K562 (cell line): ENCODE data around the gene OSBPL3. TPM values are rescaled to one million over a fixed set of nuclear protein-coding genes. Genes with fewer than 3 reads are reported as not detected.
A peak's percentile ranks its signal among the peaks of the same experiment; 100 is the strongest.

Experiments used
- AFF1 ChIP-seq, 2 experiments: fragments of 450-650 bp; IDR thresholded peaks; 2 replicates each; pipeline ENCODE4 v1.6.1; 2018; ENCODE audit warnings: mild to moderate bottlenecking in 2 of 2, low read depth in 1 of 2; ENCODE audit not compliant: partially characterized antibody in 2 of 2
- JUN ChIP-seq, 2 experiments: sonication (generic) in 1 of 2; formaldehyde crosslinking in 1 of 2; IDR thresholded peaks; 2 replicates each; pipeline versions ENCODE4 v1.6.1 to v1.8.0; 2012 to 2022; ENCODE audit warnings: borderline replicate concordance in 2 of 2, mild to moderate bottlenecking in 2 of 2, improper control_type of control experiment in 1 of 2, low read depth in 1 of 2, low read length in 1 of 2, missing genetic modification reagents in 1 of 2
- POLR2G ChIP-seq: fragments of 200-400 bp; formaldehyde crosslinking; IDR thresholded peaks from 2 replicates; pipeline ENCODE4 v1.6.1; 2017; ENCODE audit warnings: low read depth, mild to moderate bottlenecking, antibody characterized with exemption, low read length, moderate library complexity
- POLR3A ChIP-seq: IDR thresholded peaks from 2 replicates; pipeline ENCODE4 v1.6.1; 2011; ENCODE audit warnings: borderline replicate concordance, mild to moderate bottlenecking, moderate library complexity; ENCODE audit not compliant: insufficient read length, insufficient read depth; ENCODE audit errors: extremely low read depth
- SMARCA5 ChIP-seq: fragments of 450-650 bp; IDR thresholded peaks from 2 replicates; pipeline ENCODE4 v1.6.1; 2016
- SP1 ChIP-seq: sonication (generic); formaldehyde crosslinking; IDR thresholded peaks from 2 replicates; pipeline ENCODE4 v1.8.1; 2022; ENCODE audit warnings: mild to moderate bottlenecking, missing genetic modification reagents
- ZBED1 ChIP-seq: IDR thresholded peaks from 2 replicates; pipeline ENCODE4 v1.6.1; 2014
- ZBTB1 ChIP-seq: sonication (generic); formaldehyde crosslinking; IDR thresholded peaks from 2 replicates; pipeline ENCODE4 v1.8.1; 2023; ENCODE audit warnings: missing genetic modification reagents, low read depth, mild to moderate bottlenecking, borderline replicate concordance
- ZFPM2 ChIP-seq: fragments of 250-450 bp; sonication (Bioruptor Pico); IDR thresholded peaks from 2 replicates; pipeline ENCODE4 v1.5.1; 2022; ENCODE audit warnings: mild to moderate bottlenecking
- ZNF324 ChIP-seq: fragments of 250-450 bp; sonication (Bioruptor Pico); IDR thresholded peaks from 2 replicates; pipeline ENCODE4 v1.4.0; 2020; ENCODE audit warnings: mild to moderate bottlenecking
- ZNF507 ChIP-seq: conservative IDR thresholded peaks from 2 replicates; pipeline ENCODE4 v1.6.1; 2017; ENCODE audit warnings: missing genetic modification characterization, missing compliant biosample characterization
- polyA plus RNA-seq, 8 experiments: library from polyadenylated mRNA; depleted of rRNA in 4 of 8; stranded (reverse) in 5 of 8; unstranded in 3 of 8; fragments of >200 nt; fragmentation: Nextera tagmentation in 2 of 8; fragmentation: Illumina TruSeq in 1 of 8; extraction: Ambion mirVana in 2 of 8; extraction: Trizol in 1 of 8; gene quantifications; 2 replicates each; pipeline versions ENCODE4 v1.2.1 to v1.2.3, GENCODE V29; 2011 to 2014; ENCODE audit warnings: inconsistent platforms in 1 of 8, missing spikeins in 1 of 8
- total RNA-seq, 7 experiments: library from RNA; depleted of rRNA in 6 of 7; stranded (reverse); fragments of >200 nt in 6 of 7; fragmentation: Illumina TruSeq in 2 of 7; extraction: Trizol in 2 of 7; gene quantifications; 2 replicates each; pipeline versions ENCODE4 v1.2.1 to v1.2.3, GENCODE V29; 2011 to 2021; ENCODE audit warnings: low replicate concordance in 1 of 7
- TF ChIP-seq, protein P1 (sequence below), 2 experiments: fragments of 450-650 bp; conservative IDR thresholded peaks; 2 replicates each; pipeline ENCODE4 v1.6.1; 2017; ENCODE audit warnings: mild to moderate bottlenecking in 2 of 2, moderate library complexity in 2 of 2
- TF ChIP-seq, protein P2 (sequence below): sonication (generic); formaldehyde crosslinking; IDR thresholded peaks from 2 replicates; pipeline ENCODE4 v1.5.0; 2020; ENCODE audit warnings: missing genetic modification reagents

OSBPL3 gene
- total and polyA plus RNA-seq, 9 of the 15 experiments (the other 6 are each of a cell fraction or from before 2014, with no cell fraction given) = 4.8 to 37.2 (median 26.5) TPM

GRCh38 chr7:24821045-24821753 is 158.8 kb downstream of the OSBPL3 start (continued):
- no peak for TF ChIP-seq POLR3A
- TF ChIP-seq ZNF507 (tag) = no peak
- TF ChIP-seq POLR2G = no peak
- no peak for TF ChIP-seq SMARCA5
- no peak for TF ChIP-seq ZBTB1
- no peak for TF ChIP-seq ZBED1
- TF ChIP-seq SP1 = peak; percentile 76
- TF ChIP-seq JUN (IDR thresholded peaks at IDR 0.05; ENCODE audit: borderline replicate concordance, low read depth, low read length) = peak; percentile 87; the same call in 1 of the 2 replicates
- peak; percentile 48; the same call in 1 of the 2 replicates for TF ChIP-seq JUN (CRISPR knock-in tag; IDR thresholded peaks at IDR 0.05; ENCODE audit: borderline replicate concordance)
- TF ChIP-seq AFF1 (IDR thresholded peaks at IDR 0.05; ENCODE audit: low read depth in 1 of 2, partially characterized antibody in 2 of 2) = peak in 1 of 2 experiments; percentile 24
- TF ChIP-seq, protein P1, sequence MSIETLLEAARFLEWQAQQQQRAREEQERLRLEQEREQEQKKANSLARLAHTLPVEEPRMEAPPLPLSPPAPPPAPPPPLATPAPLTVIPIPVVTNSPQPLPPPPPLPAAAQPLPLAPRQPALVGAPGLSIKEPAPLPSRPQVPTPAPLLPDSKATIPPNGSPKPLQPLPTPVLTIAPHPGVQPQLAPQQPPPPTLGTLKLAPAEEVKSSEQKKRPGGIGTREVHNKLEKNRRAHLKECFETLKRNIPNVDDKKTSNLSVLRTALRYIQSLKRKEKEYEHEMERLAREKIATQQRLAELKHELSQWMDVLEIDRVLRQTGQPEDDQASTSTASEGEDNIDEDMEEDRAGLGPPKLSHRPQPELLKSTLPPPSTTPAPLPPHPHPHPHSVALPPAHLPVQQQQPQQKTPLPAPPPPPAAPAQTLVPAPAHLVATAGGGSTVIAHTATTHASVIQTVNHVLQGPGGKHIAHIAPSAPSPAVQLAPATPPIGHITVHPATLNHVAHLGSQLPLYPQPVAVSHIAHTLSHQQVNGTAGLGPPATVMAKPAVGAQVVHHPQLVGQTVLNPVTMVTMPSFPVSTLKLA (conservative IDR thresholded peaks at IDR 0.05) = peak in 1 of 2 experiments; percentile 39; a peak in 1 of 4 replicates
- TF ChIP-seq ZNF324 (CRISPR knock-in tag) = no peak
- TF ChIP-seq ZFPM2 (CRISPR knock-in tag) = no peak
- TF ChIP-seq, protein P2, sequence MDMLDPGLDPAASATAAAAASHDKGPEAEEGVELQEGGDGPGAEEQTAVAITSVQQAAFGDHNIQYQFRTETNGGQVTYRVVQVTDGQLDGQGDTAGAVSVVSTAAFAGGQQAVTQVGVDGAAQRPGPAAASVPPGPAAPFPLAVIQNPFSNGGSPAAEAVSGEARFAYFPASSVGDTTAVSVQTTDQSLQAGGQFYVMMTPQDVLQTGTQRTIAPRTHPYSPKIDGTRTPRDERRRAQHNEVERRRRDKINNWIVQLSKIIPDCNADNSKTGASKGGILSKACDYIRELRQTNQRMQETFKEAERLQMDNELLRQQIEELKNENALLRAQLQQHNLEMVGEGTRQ (CRISPR knock-in tag) = no peak
